ENCODE results near the gene ENOX2. TPM values are rescaled to one million over a fixed set of nuclear protein-coding genes. Genes with fewer than 3 reads are reported as not detected.

Gene ENOX2
- total RNA-seq, 1 experiment from 2014 or later = 12.9 TPM

DNA sequence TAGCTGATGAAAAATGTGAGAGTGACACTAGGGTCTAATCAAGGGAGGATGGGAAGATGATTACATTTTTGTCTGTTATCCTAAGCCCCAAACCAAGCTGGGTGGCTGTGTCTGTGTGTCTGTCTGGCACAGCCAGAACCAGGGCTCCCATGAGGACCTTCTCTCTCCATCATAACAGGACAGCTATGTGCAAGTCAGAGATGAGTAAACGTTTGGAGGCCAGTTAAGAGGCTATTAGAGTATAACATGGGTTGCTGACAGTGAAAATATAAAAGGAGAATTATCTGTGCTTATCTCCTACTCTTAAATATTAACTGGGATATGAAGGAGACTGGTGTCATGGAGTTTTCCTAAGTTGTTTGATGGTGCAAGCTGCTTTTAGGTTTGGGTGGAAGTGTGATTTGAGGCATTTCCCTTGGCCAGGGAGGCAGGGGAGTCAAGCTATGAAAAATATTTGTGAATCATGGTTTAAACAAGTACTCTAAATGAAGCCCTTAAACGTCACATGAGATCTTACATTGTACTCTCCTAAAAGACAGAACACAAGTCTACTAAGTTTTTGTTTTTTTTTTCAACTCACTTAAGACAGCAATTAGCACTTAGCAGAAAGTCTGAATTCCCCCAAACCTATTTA lies 156.2 kb downstream of the ENOX2 start:
- BruUV-seq (replicated peaks) = no TSS peak
- POLR2A ChIA-PET = no interaction called here
- intact Hi-C loops (cut with micrococcal nuclease) = no loop called here
- Histone ChIP-seq H4K20me1 (ENCODE audit: insufficient read depth) (no peaks in the 10 kb centered on the region), H3K4me1 (ENCODE audit: control insufficient read depth in 1 of 2, insufficient read depth in 2 of 2, low read length in 2 of 2) (no peaks in the 10 kb centered on the region), H3K9me2 (ENCODE audit: insufficient read depth) (no peaks in the 10 kb centered on the region), H3K36me3 (ENCODE audit: control insufficient read depth in 1 of 2, insufficient read depth in 2 of 2, low read length in 2 of 2) (no peaks in the 10 kb centered on the region), H3K4me2 (ENCODE audit: low read length) (no peak overlapping the region), H3K79me2 (ENCODE audit: insufficient read depth, low read length) (no peaks in the 10 kb centered on the region), H2AFZ (ENCODE audit: low read depth, low read length, poor library complexity, severe bottlenecking) (no peak overlapping the region), H3K9me3 (ENCODE audit: control insufficient read depth in 1 of 2, insufficient read depth in 1 of 2, low read depth in 1 of 2, low read length in 2 of 2) (no peaks in the 10 kb centered on the region), H3K27ac (ENCODE audit: low read depth, low read length) (no peak overlapping the region), H3K9ac (ENCODE audit: low read length) (no peak overlapping the region), H3K4me3 (replicated peaks in 1 of 2; ENCODE audit: low read depth in 1 of 2, low read length in 2 of 2) (no peak overlapping the region), H3K27me3 (ENCODE audit: insufficient read depth, low read length) (no peaks in the 10 kb centered on the region)
- CTCF ChIA-PET = no interaction called here
- RAD21 ChIA-PET (ENCODE audit: low non-redundant PET in 1 of 2, low total read pairs in 2 of 2, uncharacterized antibody in 2 of 2, unreplicated experiment in 2 of 2) = no interaction called here
- no peak for ATAC-seq
- no peak for DNase-seq (ENCODE audit: low read depth, low spot score)
- TF ChIP-seq, protein P1, sequence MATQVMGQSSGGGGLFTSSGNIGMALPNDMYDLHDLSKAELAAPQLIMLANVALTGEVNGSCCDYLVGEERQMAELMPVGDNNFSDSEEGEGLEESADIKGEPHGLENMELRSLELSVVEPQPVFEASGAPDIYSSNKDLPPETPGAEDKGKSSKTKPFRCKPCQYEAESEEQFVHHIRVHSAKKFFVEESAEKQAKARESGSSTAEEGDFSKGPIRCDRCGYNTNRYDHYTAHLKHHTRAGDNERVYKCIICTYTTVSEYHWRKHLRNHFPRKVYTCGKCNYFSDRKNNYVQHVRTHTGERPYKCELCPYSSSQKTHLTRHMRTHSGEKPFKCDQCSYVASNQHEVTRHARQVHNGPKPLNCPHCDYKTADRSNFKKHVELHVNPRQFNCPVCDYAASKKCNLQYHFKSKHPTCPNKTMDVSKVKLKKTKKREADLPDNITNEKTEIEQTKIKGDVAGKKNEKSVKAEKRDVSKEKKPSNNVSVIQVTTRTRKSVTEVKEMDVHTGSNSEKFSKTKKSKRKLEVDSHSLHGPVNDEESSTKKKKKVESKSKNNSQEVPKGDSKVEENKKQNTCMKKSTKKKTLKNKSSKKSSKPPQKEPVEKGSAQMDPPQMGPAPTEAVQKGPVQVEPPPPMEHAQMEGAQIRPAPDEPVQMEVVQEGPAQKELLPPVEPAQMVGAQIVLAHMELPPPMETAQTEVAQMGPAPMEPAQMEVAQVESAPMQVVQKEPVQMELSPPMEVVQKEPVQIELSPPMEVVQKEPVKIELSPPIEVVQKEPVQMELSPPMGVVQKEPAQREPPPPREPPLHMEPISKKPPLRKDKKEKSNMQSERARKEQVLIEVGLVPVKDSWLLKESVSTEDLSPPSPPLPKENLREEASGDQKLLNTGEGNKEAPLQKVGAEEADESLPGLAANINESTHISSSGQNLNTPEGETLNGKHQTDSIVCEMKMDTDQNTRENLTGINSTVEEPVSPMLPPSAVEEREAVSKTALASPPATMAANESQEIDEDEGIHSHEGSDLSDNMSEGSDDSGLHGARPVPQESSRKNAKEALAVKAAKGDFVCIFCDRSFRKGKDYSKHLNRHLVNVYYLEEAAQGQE (IDR thresholded peaks at IDR 0.05; ENCODE audit: low read depth) = no peak
- no peak for TF ChIP-seq CEBPB (IDR thresholded peaks at IDR 0.05; ENCODE audit: low read depth)
- TF ChIP-seq JUND (IDR thresholded peaks at IDR 0.05) = no peak

GRCh38 chrX:130746077-130746476 lies 156.9 kb downstream of the ENOX2 start:
- H3K4me2 ChIP-seq (ENCODE audit: low read length) = no peak overlapping the region
- H3K4me1 ChIP-seq (ENCODE audit: control insufficient read depth in 1 of 2, insufficient read depth in 2 of 2, low read length in 2 of 2) = no peaks in the 10 kb centered on the region
- no peaks in the 10 kb centered on the region for H3K9me2 ChIP-seq (ENCODE audit: insufficient read depth)
- ChIA-PET POLR2A (no interaction called here), CTCF (no interaction called here), RAD21 (ENCODE audit: low non-redundant PET in 1 of 2, low total read pairs in 2 of 2, uncharacterized antibody in 2 of 2, unreplicated experiment in 2 of 2) (no interaction called here)
- DNase-seq (ENCODE audit: low read depth, low spot score) (no peak), ATAC-seq (no peak)
- H3K79me2 ChIP-seq (ENCODE audit: insufficient read depth, low read length) = no peaks in the 10 kb centered on the region
- H3K27ac ChIP-seq (ENCODE audit: low read depth, low read length) = no peak overlapping the region
- BruUV-seq (replicated peaks) = no TSS peak
- no peak overlapping the region for H3K9ac ChIP-seq (ENCODE audit: low read length)
- no peak for TF ChIP-seq CEBPB (IDR thresholded peaks at IDR 0.05; ENCODE audit: low read depth)
- no peak for TF ChIP-seq EZH2phosphoT487 (IDR thresholded peaks at IDR 0.05; ENCODE audit: borderline replicate concordance)
- TF ChIP-seq JUND (IDR thresholded peaks at IDR 0.05) = no peak
- TF ChIP-seq SRF (IDR thresholded peaks at IDR 0.05; ENCODE audit: low read depth) = no peak
- TF ChIP-seq SP1 (IDR thresholded peaks at IDR 0.05; ENCODE audit: low read depth) = no peak
- TF ChIP-seq POLR2A (IDR thresholded peaks at IDR 0.05; ENCODE audit: borderline replicate concordance, extremely low read depth, insufficient read depth, insufficient read length) = no peak
- TF ChIP-seq ZNF274 (IDR thresholded peaks at IDR 0.05; ENCODE audit: low read depth, low read length) = no peak
- no peak for TF ChIP-seq EZH2 (IDR thresholded peaks at IDR 0.05)
- H3K27me3 ChIP-seq (ENCODE audit: insufficient read depth, low read length) = no peaks in the 10 kb centered on the region
- intact Hi-C loops (cut with micrococcal nuclease) = no loop called here
- H3K4me3 ChIP-seq (replicated peaks in 1 of 2; ENCODE audit: low read depth in 1 of 2, low read length in 2 of 2) = no peak overlapping the region
- no peaks in the 10 kb centered on the region for H4K20me1 ChIP-seq (ENCODE audit: insufficient read depth)
- no peaks in the 10 kb centered on the region for H3K36me3 ChIP-seq (ENCODE audit: control insufficient read depth in 1 of 2, insufficient read depth in 2 of 2, low read length in 2 of 2)
- no peak overlapping the region for H2AFZ ChIP-seq (ENCODE audit: low read depth, low read length, poor library complexity, severe bottlenecking)
- H3K9me3 ChIP-seq (ENCODE audit: control insufficient read depth in 1 of 2, insufficient read depth in 1 of 2, low read depth in 1 of 2, low read length in 2 of 2) = no peaks in the 10 kb centered on the region

Data from HCT116 (cell line).